ENCODE results near the gene COL21A1. TPM values are rescaled to one million over a fixed set of nuclear protein-coding genes. Genes with fewer than 3 reads are reported as not detected.

Gene COL21A1
- total RNA-seq, 6 donors from 2014 or later: 3.2 to 35.6 (median 9.2) TPM

DNA sequence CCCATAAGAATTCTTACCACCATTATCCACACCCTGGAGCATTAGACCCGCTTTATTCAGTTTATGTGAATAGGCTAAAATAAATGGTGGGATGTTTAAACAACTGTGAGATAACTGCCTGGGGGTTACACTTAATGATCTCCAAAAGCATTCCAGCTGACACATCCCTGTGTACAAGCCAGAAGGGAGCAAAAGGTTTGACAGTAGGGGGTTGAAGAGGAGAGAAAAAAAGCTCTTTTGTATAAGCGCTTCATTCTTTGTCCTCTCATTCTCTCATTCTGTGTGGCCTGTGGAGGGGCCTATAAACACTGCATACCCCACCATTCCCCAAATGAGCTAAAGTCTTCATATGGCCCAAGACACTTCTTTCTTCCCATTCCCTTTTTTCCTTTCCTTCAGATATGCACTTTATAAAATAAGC lies 30.8 kb upstream of the COL21A1 start:
- Histone ChIP-seq H3K36me3 (no peaks in the 10 kb centered on the region), H3K9me3 (no peaks in the 10 kb centered on the region), H3K27ac (no peak overlapping the region), H3K4me3 (no peak overlapping the region), H3K27me3 (no peaks in the 10 kb centered on the region), H3K4me1 (no peaks in the 10 kb centered on the region)
- ATAC-seq (ENCODE audit: low FRiP score in 2 of 2) (no peak), DNase-seq (no peak)
- WGBS, 2 donors: 74% methylated on average over 2 of the region's 2 CpGs
- TF ChIP-seq POLR2A (IDR thresholded peaks at IDR 0.05) (no peak), POLR2AphosphoS5 (IDR thresholded peaks at IDR 0.05) (no peak), CTCF (IDR thresholded peaks at IDR 0.05) (no peak), EP300 (IDR thresholded peaks at IDR 0.05) (no peak)

DNA sequence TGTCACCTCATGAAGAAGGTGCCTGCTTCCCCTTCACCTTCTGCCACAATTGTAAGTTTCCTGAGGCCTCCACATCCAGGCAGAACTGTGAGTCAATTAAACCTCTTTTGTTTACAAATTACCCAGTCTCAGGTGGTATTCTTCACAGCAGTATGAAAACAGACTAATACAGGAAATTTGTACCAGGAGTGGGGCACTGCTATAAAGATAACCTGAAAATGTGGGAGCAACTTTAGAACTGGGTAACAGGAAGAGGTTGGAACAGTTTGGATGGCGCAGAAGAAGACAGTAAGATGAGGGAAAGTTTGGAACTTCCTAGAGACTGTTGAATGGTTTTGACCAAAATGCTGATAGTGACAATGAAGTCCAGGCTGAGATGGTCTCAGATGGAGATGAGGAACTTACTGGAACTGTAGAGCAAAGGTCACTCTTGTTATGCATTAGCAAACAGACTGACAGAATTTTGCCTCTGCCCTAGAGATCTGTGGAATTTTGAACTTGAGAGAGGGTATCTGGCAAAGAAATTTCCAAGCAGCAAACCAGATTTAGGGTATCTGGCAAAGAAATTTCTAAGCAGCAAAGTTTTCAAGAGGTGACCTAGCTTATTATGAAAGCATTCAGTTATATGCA lies 23.5 kb upstream of the COL21A1 start:
- DNase-seq (no peak), ATAC-seq (ENCODE audit: low FRiP score in 2 of 2) (no peak)
- Histone ChIP-seq H3K4me3 (no peak overlapping the region), H3K4me1 (no peaks in the 10 kb centered on the region), H3K27me3 (no peaks in the 10 kb centered on the region), H3K27ac (no peak overlapping the region), H3K36me3 (no peaks in the 10 kb centered on the region), H3K9me3 (peaks cover 0 to 6% (median 0%) of the 10 kb centered on the region in 4 donors)
- no peak for TF ChIP-seq POLR2A (IDR thresholded peaks at IDR 0.05)
- TF ChIP-seq CTCF (IDR thresholded peaks at IDR 0.05): no peak
- TF ChIP-seq EP300 (IDR thresholded peaks at IDR 0.05): no peak
- no peak for TF ChIP-seq POLR2AphosphoS5 (IDR thresholded peaks at IDR 0.05)
- WGBS, 2 donors: 90 to 97% methylated on average over 1 of the region's 1 CpG

DNA sequence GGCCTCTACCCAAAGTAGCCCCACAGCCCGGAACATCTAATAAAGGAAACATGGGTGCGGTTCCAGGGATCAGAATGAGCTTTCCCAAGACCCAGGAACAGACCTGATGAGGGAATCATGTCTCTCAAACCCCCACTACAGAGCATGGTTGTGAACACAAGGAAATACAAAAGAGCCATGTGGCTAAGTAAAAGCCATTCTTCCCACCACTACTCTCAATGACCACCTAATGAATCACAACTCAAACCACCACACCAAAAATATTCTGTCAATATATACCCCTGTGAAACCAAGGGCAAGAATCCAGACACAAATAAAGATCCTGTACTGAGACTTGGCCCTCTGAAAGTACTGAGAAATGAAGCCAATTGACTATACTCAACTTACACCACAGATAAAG lies 20.9 kb upstream of the COL21A1 start:
- TF ChIP-seq POLR2AphosphoS5 (IDR thresholded peaks at IDR 0.05) (no peak), EP300 (IDR thresholded peaks at IDR 0.05) (no peak), POLR2A (IDR thresholded peaks at IDR 0.05) (no peak), CTCF (IDR thresholded peaks at IDR 0.05) (no peak)
- ATAC-seq (ENCODE audit: low FRiP score in 2 of 2) (no peak), DNase-seq (no peak)
- no peaks in the 10 kb centered on the region for H3K36me3 ChIP-seq
- WGBS, 2 donors: 88 to 100% methylated on average over 2 of the region's 2 CpGs
- H3K9me3 ChIP-seq: peaks cover 0 to 6% (median 0%) of the 10 kb centered on the region in 4 donors
- H3K27ac ChIP-seq: no peak overlapping the region
- no peaks in the 10 kb centered on the region for H3K27me3 ChIP-seq
- H3K4me1 ChIP-seq: no peaks in the 10 kb centered on the region
- H3K4me3 ChIP-seq: no peak overlapping the region

- H3K36me3 ChIP-seq: no peaks in the 10 kb centered on the region
- WGBS, 2 donors: 58 to 72% methylated on average over 3 of the region's 3 CpGs
- DNase-seq: no peak
Measured at GRCh38 chr6:56266011-56266410, 18.6 kb upstream of the COL21A1 start.

More at GRCh38 chr6:56266011-56266410, 18.6 kb upstream of the COL21A1 start:
- no peaks in the 10 kb centered on the region for H3K9me3 ChIP-seq
- ATAC-seq (ENCODE audit: low FRiP score in 2 of 2): no peak
- H3K27me3 ChIP-seq: no peaks in the 10 kb centered on the region
- no peak overlapping the region for H3K27ac ChIP-seq
- TF ChIP-seq CTCF (IDR thresholded peaks at IDR 0.05) (no peak), POLR2AphosphoS5 (IDR thresholded peaks at IDR 0.05) (no peak), EP300 (IDR thresholded peaks at IDR 0.05) (no peak), POLR2A (IDR thresholded peaks at IDR 0.05) (no peak)
- no peaks in the 10 kb centered on the region for H3K4me1 ChIP-seq
- H3K4me3 ChIP-seq: no peak overlapping the region
